22Rv1 (cell line): ENCODE measurements around the gene NOTCH1.

Experiments used
- CTCF ChIP-seq: fragments of 450-650 bp; IDR thresholded peaks from 2 replicates; pipeline ENCODE4 v1.5.1; 2017; ENCODE audit warnings: mild to moderate bottlenecking
- ZFX ChIP-seq: fragments of 450-650 bp; IDR thresholded peaks from 2 replicates; pipeline ENCODE4 v1.6.1; 2017; ENCODE audit warnings: antibody characterized with exemption, borderline replicate concordance

- TF ChIP-seq CTCF = no peak
- no peak for TF ChIP-seq ZFX
Measured at GRCh38 chr9:136532799-136533774, 12.8 kb downstream of the NOTCH1 start.
